K562 (cell line): ENCODE measurements around the gene LOC101059915.

ENCODE experiments used
- ATAC-seq: fragments of 200-7000 bp; cut with Tn5 transposase; 3 replicates; pipeline ENCODE4 v1.9.1; 2020; ENCODE audit warnings: moderate library complexity
- BruUV-seq: library from RNA; stranded (reverse); fragments of 400-500 nt; replicated peaks from 2 replicates; lab custom pipeline; 2021; lab: Mats Ljungman, UMichigan
- CTCF ChIA-PET: fragments of 300-600 bp; formaldehyde crosslinking; extraction: SDS; loops from one replicate; lab custom pipeline; 2021; ENCODE audit warnings: low intra/inter-chr PET ratio; lab: Yijun Ruan, JAX
- POLR2A ChIA-PET: fragments of 300-600, 350-650 bp; sonication (Branson Sonifier 250); formaldehyde crosslinking; extraction: SDS; loops from one replicate; lab custom pipeline; 2021; ENCODE audit warnings: antibody characterized with exemption, inconsistent platforms; lab: Yijun Ruan, JAX
- DNase-seq, 4 experiments: peaks; one replicate each; pipeline versions ENCODE4 v3.0.0 to v3.0.0-alpha.2; 2011 to 2018; ENCODE audit warnings: low spot score in 3 of 4, mixed read lengths in 3 of 4; ENCODE audit errors: extremely low read depth in 1 of 4
- FAIRE-seq: peaks from 2 replicates; lab custom pipeline; 2011; peaks lifted over from hg19 to GRCh38; lab: Jason Lieb, UNC
- H2AFZ ChIP-seq: 2 replicates; pipeline ENCODE4 v1.6.0; 2011; ENCODE audit warnings: low read depth, low read length, control low read depth, inconsistent platforms
- H3K27ac ChIP-seq: fragments of 200-600 bp; 3 replicates; pipeline ENCODE4 v1.8.0; 2011; ENCODE audit warnings: low read depth, mild to moderate bottlenecking, control low read depth, inconsistent platforms, low read length, moderate library complexity, mixed read lengths; ENCODE audit errors: extremely low read depth
- H3K27me3 ChIP-seq, 2 experiments: fragments of 300-600 bp in 1 of 2; 2 replicates in 1 of 2; 3 replicates in 1 of 2; pipeline versions ENCODE4 v1.6.0 to v1.8.0; 2011; ENCODE audit warnings: inconsistent platforms in 2 of 2, low read length in 2 of 2, mild to moderate bottlenecking in 1 of 2, mixed read lengths in 1 of 2, moderate library complexity in 1 of 2; ENCODE audit not compliant: control insufficient read depth in 2 of 2, insufficient read depth in 2 of 2
- H3K36me3 ChIP-seq: fragments of 300-600 bp; 3 replicates; pipeline ENCODE4 v1.8.0; 2011; ENCODE audit warnings: mild to moderate bottlenecking, low read length, inconsistent platforms; ENCODE audit not compliant: control insufficient read depth, insufficient read depth
- H3K4me1 ChIP-seq, 2 experiments: fragments of 200-600 bp in 1 of 2; replicated peaks in 1 of 2; 2 replicates in 1 of 2; 3 replicates in 1 of 2; pipeline versions ENCODE4 v1.5.1 to v1.8.0; 2011; ENCODE audit warnings: inconsistent platforms in 2 of 2, low read length in 2 of 2, mild to moderate bottlenecking in 1 of 2, mixed read lengths in 1 of 2, moderate library complexity in 1 of 2; ENCODE audit not compliant: control insufficient read depth in 2 of 2, insufficient read depth in 2 of 2
- H3K4me2 ChIP-seq: 2 replicates; pipeline ENCODE4 v1.6.1; 2011; ENCODE audit warnings: low read length, control low read depth, inconsistent platforms, mixed read lengths; ENCODE audit not compliant: insufficient read depth
- H3K4me3 ChIP-seq: fragments of 200-600 bp; sonication (generic), shearing (Covaris generic); 2 replicates; pipeline ENCODE4 v1.5.1; 2016; ENCODE audit warnings: control low read depth, inconsistent platforms
- H3K79me2 ChIP-seq: fragments of 200-600 bp; 3 replicates; pipeline ENCODE4 v1.8.0; 2011; ENCODE audit warnings: low read length, inconsistent platforms; ENCODE audit not compliant: control insufficient read depth, insufficient read depth
- H3K9ac ChIP-seq, 2 experiments: 2 replicates each; pipeline versions ENCODE4 v1.6.0 to v1.6.1; 2011; ENCODE audit warnings: low read depth in 2 of 2, low read length in 2 of 2, control low read depth in 1 of 2, inconsistent platforms in 1 of 2, mild to moderate bottlenecking in 1 of 2, mixed read lengths in 1 of 2; ENCODE audit not compliant: insufficient read depth in 1 of 2
- H3K9me1 ChIP-seq: one replicate; pipeline ENCODE4 v1.6.0; 2011; ENCODE audit warnings: inconsistent platforms, mild to moderate bottlenecking, low read length, moderate library complexity; ENCODE audit not compliant: control insufficient read depth, insufficient read depth
- H3K9me3 ChIP-seq: replicated peaks from 2 replicates; pipeline ENCODE4 v1.5.1; 2011; ENCODE audit warnings: low read depth, low read length, inconsistent platforms; ENCODE audit not compliant: control insufficient read depth, insufficient read depth
- H4K20me1 ChIP-seq: replicated peaks from 2 replicates; pipeline ENCODE4 v1.6.1; 2011; ENCODE audit warnings: low read length, inconsistent platforms, mixed read lengths; ENCODE audit not compliant: control insufficient read depth, insufficient read depth
- CBFB ChIP-seq: sonication (generic); formaldehyde crosslinking; IDR thresholded peaks from 2 replicates; pipeline ENCODE4 v1.4.0; 2020; ENCODE audit warnings: mild to moderate bottlenecking, missing genetic modification reagents
- FOXM1 ChIP-seq, 2 experiments: fragments of 450-650 bp in 1 of 2; sonication (generic) in 1 of 2; formaldehyde crosslinking in 1 of 2; IDR thresholded peaks; 2 replicates each; pipeline versions ENCODE4 v1.6.1 to v1.9.0; 2017 to 2022; ENCODE audit warnings: low read depth in 2 of 2, mild to moderate bottlenecking in 2 of 2, missing genetic modification reagents in 1 of 2, moderate library complexity in 1 of 2
- SIX5 ChIP-seq, 2 experiments: IDR thresholded peaks; 2 replicates each; pipeline ENCODE4 v1.6.1; 2011; ENCODE audit warnings: low read length in 2 of 2, borderline replicate concordance in 1 of 2, low read depth in 1 of 2, mild to moderate bottlenecking in 1 of 2, moderate library complexity in 1 of 2; ENCODE audit not compliant: insufficient read depth in 1 of 2
- SLC30A9 ChIP-seq: fragments of 250-450 bp; sonication (Bioruptor Pico); IDR thresholded peaks from 2 replicates; pipeline ENCODE4 v1.8.0; 2022; ENCODE audit warnings: mild to moderate bottlenecking, moderate library complexity
- ZNF143 ChIP-seq: sonication (generic); formaldehyde crosslinking; IDR thresholded peaks from 2 replicates; pipeline ENCODE4 v1.9.0; 2022; ENCODE audit warnings: mild to moderate bottlenecking, missing genetic modification reagents
- ZNF551 ChIP-seq: fragments of 250-450 bp; sonication (Bioruptor Pico); IDR thresholded peaks from 2 replicates; pipeline ENCODE4 v1.5.0; 2021; ENCODE audit warnings: mild to moderate bottlenecking, moderate library complexity
- ZNF644 ChIP-seq: fragments of 200-800 bp; sonication (Bioruptor generic); IDR thresholded peaks from 2 replicates; pipeline ENCODE4 v1.6.1; 2016; ENCODE audit warnings: low read depth, missing genetic modification characterization, missing compliant biosample characterization
- WGBS: fragments of 100-300 bp; shearing (Covaris generic); methylation state at CpG from one replicate; pipeline ENCODE4 v1.1.6; 2016; ENCODE audit warnings: low coverage, mixed read lengths; ENCODE audit not compliant: insufficient coverage; ENCODE audit errors: missing lambda C conversion rate; 5-methylcytosine and 5-hydroxymethylcytosine counted together
- in situ Hi-C: fragments of 300-500 bp; cut with MboI; formaldehyde crosslinking; loops from 4 replicates; pipeline ENCODE4 v1.15.0; 2018; ENCODE audit warnings: inconsistent platforms, mixed read lengths
- intact Hi-C: fragments of 100-400 bp; cut with micrococcal nuclease; formaldehyde crosslinking; loops from 2 replicates; pipeline ENCODE4 v1.14.2; 2022
- TF ChIP-seq, protein P1 (sequence below): fragments of 450-650 bp; formaldehyde crosslinking; conservative IDR thresholded peaks from 2 replicates; pipeline ENCODE4 v1.4.0; 2022; ENCODE audit warnings: mild to moderate bottlenecking, missing genetic modification characterization
- TF ChIP-seq, protein P2 (sequence below): sonication (generic); formaldehyde crosslinking; IDR thresholded peaks from 2 replicates; pipeline ENCODE4 v1.8.0; 2022; ENCODE audit warnings: mild to moderate bottlenecking, missing genetic modification reagents
- TF ChIP-seq, protein P3 (sequence below): fragments of 450-650 bp; IDR thresholded peaks from 2 replicates; pipeline ENCODE4 v1.6.1; 2016; ENCODE audit warnings: low read depth, mild to moderate bottlenecking, moderate library complexity

Gene LOC101059915

GRCh38 chrX:71660562-71661416 is 6.6 kb upstream of the LOC101059915 start:
- FAIRE-seq, result no peak
- intact Hi-C loops, result no loop called here
- Histone ChIP-seq H3K27me3 (peaks cover 10 to 32% of the 10 kb centered on the region in 2 experiments; a peak in 4 of 5 replicates), H3K27ac (no peak overlapping the region)
- no peak for TF ChIP-seq SIX5 (IDR thresholded peaks at IDR 0.05; ENCODE audit: borderline replicate concordance in 1 of 2, insufficient read depth in 1 of 2, low read depth in 1 of 2, low read length in 2 of 2)
- TF ChIP-seq SLC30A9 (CRISPR knock-in tag), result no peak
- no peak for TF ChIP-seq ZNF551 (CRISPR knock-in tag)
- TF ChIP-seq, all 486 proteins: peak for 0
- CTCF ChIA-PET, result no interaction called here
- Histone ChIP-seq H3K4me1 (no peaks in the 10 kb centered on the region; a peak in 2 of 5 replicates), H3K36me3 (no peaks in the 10 kb centered on the region), H3K9ac (no peak overlapping the region), H3K9me1 (no peaks in the 10 kb centered on the region), H3K4me2 (no peak overlapping the region), H2AFZ (no peak overlapping the region), H3K9me3 (no peaks in the 10 kb centered on the region; the same call in 1 of the 2 replicates), H3K4me3 (no peak overlapping the region), H3K79me2 (no peaks in the 10 kb centered on the region), H4K20me1 (no peaks in the 10 kb centered on the region)
- ATAC-seq, result no peak
- in situ Hi-C loops, result loop anchor here (25.0 kb wide), 1 partner anchor 202 kb away; no protein-coding TSS in a partner anchor
- POLR2A ChIA-PET, result no interaction called here
- WGBS, result 1% methylated on average over 14 of the region's 22 CpGs
- DNase-seq, result no peak
- BruUV-seq, result no TSS peak

DNA sequence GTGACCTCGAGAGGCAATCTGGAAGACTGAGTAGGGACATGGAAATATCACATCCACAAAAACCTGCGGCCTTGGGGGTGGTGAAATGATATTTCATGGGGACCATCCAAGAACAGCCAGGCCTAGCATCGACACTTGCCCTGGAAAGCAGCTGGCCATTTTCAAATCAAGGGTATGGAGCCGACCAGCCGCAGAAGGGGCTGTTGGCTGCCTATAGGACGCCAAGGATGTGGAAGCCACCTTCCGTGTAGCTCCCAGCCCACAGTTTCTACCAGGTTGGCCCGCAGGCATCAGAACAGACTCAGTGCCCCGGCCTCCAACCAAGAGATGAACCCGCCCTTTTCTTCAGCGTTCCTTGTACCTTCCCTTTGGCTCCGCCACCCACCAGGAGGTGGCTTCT is 5.4 kb upstream of the LOC101059915 start:
- 0% methylated on average over 11 of the region's 12 CpGs for WGBS
- TF ChIP-seq CBFB (CRISPR knock-in tag) (no peak), ZNF143 (CRISPR knock-in tag) (no peak), ZNF644 (tag) (no peak), FOXM1 (IDR thresholded peaks at IDR 0.05; ENCODE audit: low read depth) (no peak), FOXM1 (CRISPR knock-in tag; IDR thresholded peaks at IDR 0.05; ENCODE audit: low read depth) (no peak)
- TF ChIP-seq, protein P1, sequence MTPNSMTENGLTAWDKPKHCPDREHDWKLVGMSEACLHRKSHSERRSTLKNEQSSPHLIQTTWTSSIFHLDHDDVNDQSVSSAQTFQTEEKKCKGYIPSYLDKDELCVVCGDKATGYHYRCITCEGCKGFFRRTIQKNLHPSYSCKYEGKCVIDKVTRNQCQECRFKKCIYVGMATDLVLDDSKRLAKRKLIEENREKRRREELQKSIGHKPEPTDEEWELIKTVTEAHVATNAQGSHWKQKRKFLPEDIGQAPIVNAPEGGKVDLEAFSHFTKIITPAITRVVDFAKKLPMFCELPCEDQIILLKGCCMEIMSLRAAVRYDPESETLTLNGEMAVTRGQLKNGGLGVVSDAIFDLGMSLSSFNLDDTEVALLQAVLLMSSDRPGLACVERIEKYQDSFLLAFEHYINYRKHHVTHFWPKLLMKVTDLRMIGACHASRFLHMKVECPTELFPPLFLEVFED (CRISPR knock-in tag), result no peak
- TF ChIP-seq, protein P2, sequence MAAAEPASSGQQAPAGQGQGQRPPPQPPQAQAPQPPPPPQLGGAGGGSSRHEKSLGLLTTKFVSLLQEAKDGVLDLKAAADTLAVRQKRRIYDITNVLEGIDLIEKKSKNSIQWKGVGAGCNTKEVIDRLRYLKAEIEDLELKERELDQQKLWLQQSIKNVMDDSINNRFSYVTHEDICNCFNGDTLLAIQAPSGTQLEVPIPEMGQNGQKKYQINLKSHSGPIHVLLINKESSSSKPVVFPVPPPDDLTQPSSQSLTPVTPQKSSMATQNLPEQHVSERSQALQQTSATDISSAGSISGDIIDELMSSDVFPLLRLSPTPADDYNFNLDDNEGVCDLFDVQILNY (CRISPR knock-in tag), result no peak
- TF ChIP-seq, protein P3, sequence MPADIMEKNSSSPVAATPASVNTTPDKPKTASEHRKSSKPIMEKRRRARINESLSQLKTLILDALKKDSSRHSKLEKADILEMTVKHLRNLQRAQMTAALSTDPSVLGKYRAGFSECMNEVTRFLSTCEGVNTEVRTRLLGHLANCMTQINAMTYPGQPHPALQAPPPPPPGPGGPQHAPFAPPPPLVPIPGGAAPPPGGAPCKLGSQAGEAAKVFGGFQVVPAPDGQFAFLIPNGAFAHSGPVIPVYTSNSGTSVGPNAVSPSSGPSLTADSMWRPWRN, result no peak

More for the DNA sequence above, 5.4 kb upstream of the LOC101059915 start:
- ChIA-PET POLR2A (no interaction called here), CTCF (no interaction called here)
- Histone ChIP-seq H3K4me3 (no peak overlapping the region), H3K9ac (no peak overlapping the region), H3K27ac (no peak overlapping the region), H3K36me3 (no peaks in the 10 kb centered on the region), H4K20me1 (no peaks in the 10 kb centered on the region), H2AFZ (no peak overlapping the region), H3K4me2 (no peak overlapping the region), H3K27me3 (peaks cover 10 to 32% of the 10 kb centered on the region in 2 experiments; a peak in 4 of 5 replicates), H3K79me2 (no peaks in the 10 kb centered on the region), H3K4me1 (peaks cover 0 to 9% of the 10 kb centered on the region in 2 experiments; a peak in 3 of 5 replicates), H3K9me1 (no peaks in the 10 kb centered on the region), H3K9me3 (no peaks in the 10 kb centered on the region)
- in situ Hi-C loops (loop anchor here (25.0 kb wide), 1 partner anchor 200 kb away; no protein-coding TSS in a partner anchor), intact Hi-C loops (no loop called here)
- FAIRE-seq (no peak), DNase-seq (no peak), ATAC-seq (no peak)
- no TSS peak for BruUV-seq
